ENCODE data around the gene ELF4. TPM values are rescaled to one million over a fixed set of nuclear protein-coding genes. Genes with fewer than 3 reads are reported as not detected.

The ELF4 gene
- total and polyA plus RNA-seq, 2 of the 4 experiments (the other 2 are of a cell fraction): 10.9 to 19.0 TPM

DNA sequence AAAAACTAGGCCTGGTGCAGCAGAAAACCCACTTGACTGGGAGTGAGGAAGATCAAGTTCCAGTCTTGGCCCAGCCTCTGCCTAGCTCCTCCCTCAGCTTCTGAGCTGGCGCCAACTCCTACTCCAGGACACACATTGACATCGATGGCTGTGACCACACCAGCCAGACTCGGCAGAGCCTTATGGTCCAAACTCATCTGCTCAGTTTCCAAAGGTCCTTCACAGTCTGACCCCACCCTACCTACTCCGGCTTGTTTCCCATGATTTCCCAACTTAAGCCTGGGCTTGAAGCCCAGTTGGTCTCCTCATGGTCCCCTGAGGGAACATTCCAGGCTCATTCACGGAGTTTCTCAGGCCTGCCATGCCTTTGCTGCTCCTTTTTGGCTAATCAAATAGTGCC is 10.1 kb downstream of the ELF4 start:
- H3K79me1 ChIP-seq (ENCODE audit: low read depth in 1 of 2, low read length in 2 of 2): peaks cover 6 to 45% of the 10 kb centered on the region in 2 experiments; a peak in 3 of 4 replicates
- peaks cover 33% of the 10 kb centered on the region for H4K20me1 ChIP-seq (ENCODE audit: insufficient read depth, low read length)
- ChIA-PET POLR2A (ENCODE audit: unreplicated experiment) (no interaction called here), CTCF (no interaction called here)
- H2AFZ ChIP-seq (replicated peaks; ENCODE audit: low read length, poor library complexity): no peak overlapping the region
- no peak overlapping the region for H2BK5ac ChIP-seq (ENCODE audit: low read depth, low read length, poor library complexity, severe bottlenecking)
- dilution Hi-C loops (cut with HindIII; ENCODE audit: low sequenced_read_pairs, unreplicated experiment) (no loop called here), intact Hi-C loops (cut with micrococcal nuclease) (no loop called here), in situ Hi-C loops (cut with MboI; ENCODE audit: low sequenced_read_pairs) (no loop called here)
- no peak overlapping the region for H3K4me2 ChIP-seq (ENCODE audit: low read depth, low read length)
- TF ChIP-seq, protein P1, sequence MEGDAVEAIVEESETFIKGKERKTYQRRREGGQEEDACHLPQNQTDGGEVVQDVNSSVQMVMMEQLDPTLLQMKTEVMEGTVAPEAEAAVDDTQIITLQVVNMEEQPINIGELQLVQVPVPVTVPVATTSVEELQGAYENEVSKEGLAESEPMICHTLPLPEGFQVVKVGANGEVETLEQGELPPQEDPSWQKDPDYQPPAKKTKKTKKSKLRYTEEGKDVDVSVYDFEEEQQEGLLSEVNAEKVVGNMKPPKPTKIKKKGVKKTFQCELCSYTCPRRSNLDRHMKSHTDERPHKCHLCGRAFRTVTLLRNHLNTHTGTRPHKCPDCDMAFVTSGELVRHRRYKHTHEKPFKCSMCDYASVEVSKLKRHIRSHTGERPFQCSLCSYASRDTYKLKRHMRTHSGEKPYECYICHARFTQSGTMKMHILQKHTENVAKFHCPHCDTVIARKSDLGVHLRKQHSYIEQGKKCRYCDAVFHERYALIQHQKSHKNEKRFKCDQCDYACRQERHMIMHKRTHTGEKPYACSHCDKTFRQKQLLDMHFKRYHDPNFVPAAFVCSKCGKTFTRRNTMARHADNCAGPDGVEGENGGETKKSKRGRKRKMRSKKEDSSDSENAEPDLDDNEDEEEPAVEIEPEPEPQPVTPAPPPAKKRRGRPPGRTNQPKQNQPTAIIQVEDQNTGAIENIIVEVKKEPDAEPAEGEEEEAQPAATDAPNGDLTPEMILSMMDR (conservative IDR thresholded peaks at IDR 0.05; ENCODE audit: low read depth, low read length): no peak
- TF ChIP-seq RCOR1 (IDR thresholded peaks at IDR 0.05; ENCODE audit: insufficient replicate concordance, low read length): no peak
- no peak for TF ChIP-seq POLR2A (IDR thresholded peaks at IDR 0.05; ENCODE audit: low read depth, low read length)
- TF ChIP-seq SMC3 (IDR thresholded peaks at IDR 0.05; ENCODE audit: low read depth, low read length): no peak
- TF ChIP-seq CEBPB (IDR thresholded peaks at IDR 0.05; ENCODE audit: low read depth, low read length): no peak
- TF ChIP-seq, protein P2, sequence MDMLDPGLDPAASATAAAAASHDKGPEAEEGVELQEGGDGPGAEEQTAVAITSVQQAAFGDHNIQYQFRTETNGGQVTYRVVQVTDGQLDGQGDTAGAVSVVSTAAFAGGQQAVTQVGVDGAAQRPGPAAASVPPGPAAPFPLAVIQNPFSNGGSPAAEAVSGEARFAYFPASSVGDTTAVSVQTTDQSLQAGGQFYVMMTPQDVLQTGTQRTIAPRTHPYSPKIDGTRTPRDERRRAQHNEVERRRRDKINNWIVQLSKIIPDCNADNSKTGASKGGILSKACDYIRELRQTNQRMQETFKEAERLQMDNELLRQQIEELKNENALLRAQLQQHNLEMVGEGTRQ (IDR thresholded peaks at IDR 0.05; ENCODE audit: low read depth, low read length): no peak
- no peak for TF ChIP-seq MAFK (IDR thresholded peaks at IDR 0.05; ENCODE audit: low read depth, low read length)
- no peak for TF ChIP-seq MXI1 (IDR thresholded peaks at IDR 0.05; ENCODE audit: borderline replicate concordance, low read depth, low read length)
- no peak for TF ChIP-seq RAD21 (IDR thresholded peaks at IDR 0.05; ENCODE audit: low read length)
- TF ChIP-seq, protein P3, sequence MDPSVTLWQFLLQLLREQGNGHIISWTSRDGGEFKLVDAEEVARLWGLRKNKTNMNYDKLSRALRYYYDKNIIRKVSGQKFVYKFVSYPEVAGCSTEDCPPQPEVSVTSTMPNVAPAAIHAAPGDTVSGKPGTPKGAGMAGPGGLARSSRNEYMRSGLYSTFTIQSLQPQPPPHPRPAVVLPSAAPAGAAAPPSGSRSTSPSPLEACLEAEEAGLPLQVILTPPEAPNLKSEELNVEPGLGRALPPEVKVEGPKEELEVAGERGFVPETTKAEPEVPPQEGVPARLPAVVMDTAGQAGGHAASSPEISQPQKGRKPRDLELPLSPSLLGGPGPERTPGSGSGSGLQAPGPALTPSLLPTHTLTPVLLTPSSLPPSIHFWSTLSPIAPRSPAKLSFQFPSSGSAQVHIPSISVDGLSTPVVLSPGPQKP (IDR thresholded peaks at IDR 0.05; ENCODE audit: borderline replicate concordance, low read depth, low read length): no peak
- no peak for TF ChIP-seq NFE2L2 (IDR thresholded peaks at IDR 0.05; ENCODE audit: low read depth, low read length)
- no peak for TF ChIP-seq CHD1 (IDR thresholded peaks at IDR 0.05; ENCODE audit: low read depth, low read length)
- no peak for TF ChIP-seq FOS (IDR thresholded peaks at IDR 0.05; ENCODE audit: low read depth, low read length)
- TF ChIP-seq RFX5 (IDR thresholded peaks at IDR 0.05; ENCODE audit: low read depth, low read length): no peak
- no peak for TF ChIP-seq BHLHE40 (IDR thresholded peaks at IDR 0.05; ENCODE audit: low read depth, low read length)
- TF ChIP-seq MAZ (IDR thresholded peaks at IDR 0.05; ENCODE audit: borderline replicate concordance, low read depth, low read length): no peak
- no peak overlapping the region for H4K91ac ChIP-seq (ENCODE audit: insufficient read depth, low read depth, low read length)
- no peak overlapping the region for H3K9ac ChIP-seq (ENCODE audit: low read depth, low read length)
- 80% methylated on average over 5 of the region's 5 CpGs; no CpG with 5 or more reads in 1 of the 2 experiments for WGBS, 2 experiments (ENCODE audit: extremely low coverage in 2 of 2, insufficient read length in 1 of 2)
- no peak overlapping the region for H4K5ac ChIP-seq (ENCODE audit: low read depth, low read length)
- no peak overlapping the region for H3K27ac ChIP-seq (ENCODE audit: insufficient read depth, low read length)
- no peak overlapping the region for H3K14ac ChIP-seq (replicated peaks; ENCODE audit: low read depth, low read length)
- H3K56ac ChIP-seq (ENCODE audit: extremely low read depth, insufficient read depth, low read length): no peak overlapping the region
- ATAC-seq (ENCODE audit: low read depth) (no peak), DNase-seq (no peak)
- no peak overlapping the region for H2BK20ac ChIP-seq (ENCODE audit: low read depth, low read length)
- no peak overlapping the region for H3K4me3 ChIP-seq (ENCODE audit: insufficient read depth, low read depth, low read length)
- peaks cover 11% of the 10 kb centered on the region for H3K4me1 ChIP-seq (ENCODE audit: control insufficient read depth, insufficient read depth, low read length)
- BruUV-seq (replicated peaks): no TSS peak
- no peak overlapping the region for H2AK9ac ChIP-seq (replicated peaks; ENCODE audit: low read depth, low read length, poor library complexity)
- no peak overlapping the region for H2BK15ac ChIP-seq (ENCODE audit: low read depth, low read length)
- H2AK5ac ChIP-seq (ENCODE audit: low read depth, low read length): no peak overlapping the region
- no peak overlapping the region for H3K23ac ChIP-seq (ENCODE audit: low read depth, low read length)
- H4K8ac ChIP-seq (ENCODE audit: low read depth in 2 of 2, low read length in 2 of 2): no peak overlapping the region
- no peak overlapping the region for H2BK120ac ChIP-seq (ENCODE audit: low read depth, low read length)
- no peak overlapping the region for H3K18ac ChIP-seq (ENCODE audit: low read depth, low read length)
- H3K9me1 ChIP-seq (ENCODE audit: insufficient read depth, low read length): peaks cover 9% of the 10 kb centered on the region; the same call in 1 of the 2 replicates
- no peaks in the 10 kb centered on the region for H3K9me3 ChIP-seq (ENCODE audit: control insufficient read depth, insufficient read depth, low read length)
- no peak overlapping the region for H3K4ac ChIP-seq (ENCODE audit: low read depth, low read length)
- no peaks in the 10 kb centered on the region; the same call in 1 of the 2 replicates for H3K27me3 ChIP-seq (ENCODE audit: control insufficient read depth, insufficient read depth, low read length)
- no peaks in the 10 kb centered on the region for H3K36me3 ChIP-seq (ENCODE audit: control insufficient read depth, insufficient read depth, low read length)
